Activated CD4-positive, alpha-beta T cell treated with anti-CD3 and anti-CD28 coated beads, Interleukin-2, amount 10 ng/mL, durations not matched to agents 7 days and 5 days (primary cell): Measurements from ENCODE around the gene ZFAND5. TPM values are rescaled to one million over a fixed set of nuclear protein-coding genes. Genes with fewer than 3 reads are reported as not detected.

Experiments used
- CTCF ChIA-PET: fragments of 350-600 bp; sonication (Branson Sonifier 250); formaldehyde crosslinking; loops from one replicate; lab custom pipeline; 2021; ENCODE audit warnings: antibody characterized with exemption; lab: Charles Lee
- POLR2A ChIA-PET: fragments of 350-600 bp; sonication (Branson Sonifier 250); formaldehyde crosslinking; loops from one replicate; lab custom pipeline; 2021; ENCODE audit warnings: antibody characterized with exemption; lab: Charles Lee
- DNase-seq: peaks from one replicate; pipeline ENCODE4 v3.0.0-alpha.2; 2020
- H3K27ac Mint-ChIP-seq: one replicate; pipeline ENCODE4 v1.8.0; 2021; ENCODE audit warnings: mild to moderate bottlenecking, moderate library complexity, mixed read lengths
- H3K27me3 Mint-ChIP-seq: one replicate; pipeline ENCODE4 v1.8.0; 2021; ENCODE audit warnings: mixed read lengths
- H3K36me3 Mint-ChIP-seq: one replicate; pipeline ENCODE4 v1.8.0; 2021; ENCODE audit warnings: low read depth, mixed read lengths
- H3K4me1 Mint-ChIP-seq: one replicate; pipeline ENCODE4 v1.8.0; 2021; ENCODE audit warnings: mixed read lengths
- H3K4me3 Mint-ChIP-seq: one replicate; pipeline ENCODE4 v1.8.0; 2021; ENCODE audit warnings: mild to moderate bottlenecking, moderate library complexity, mixed read lengths
- H3K9me3 Mint-ChIP-seq: one replicate; pipeline ENCODE4 v1.8.0; 2021; ENCODE audit warnings: mixed read lengths
- total RNA-seq, 2 experiments: library from RNA; stranded (reverse); gene quantifications; one replicate each; pipeline ENCODE4 v1.2.3, GENCODE V29; 2021

Gene ZFAND5
- total RNA-seq, 2 experiments from 2014 or later, result 59.8 to 80.2 TPM

DNA sequence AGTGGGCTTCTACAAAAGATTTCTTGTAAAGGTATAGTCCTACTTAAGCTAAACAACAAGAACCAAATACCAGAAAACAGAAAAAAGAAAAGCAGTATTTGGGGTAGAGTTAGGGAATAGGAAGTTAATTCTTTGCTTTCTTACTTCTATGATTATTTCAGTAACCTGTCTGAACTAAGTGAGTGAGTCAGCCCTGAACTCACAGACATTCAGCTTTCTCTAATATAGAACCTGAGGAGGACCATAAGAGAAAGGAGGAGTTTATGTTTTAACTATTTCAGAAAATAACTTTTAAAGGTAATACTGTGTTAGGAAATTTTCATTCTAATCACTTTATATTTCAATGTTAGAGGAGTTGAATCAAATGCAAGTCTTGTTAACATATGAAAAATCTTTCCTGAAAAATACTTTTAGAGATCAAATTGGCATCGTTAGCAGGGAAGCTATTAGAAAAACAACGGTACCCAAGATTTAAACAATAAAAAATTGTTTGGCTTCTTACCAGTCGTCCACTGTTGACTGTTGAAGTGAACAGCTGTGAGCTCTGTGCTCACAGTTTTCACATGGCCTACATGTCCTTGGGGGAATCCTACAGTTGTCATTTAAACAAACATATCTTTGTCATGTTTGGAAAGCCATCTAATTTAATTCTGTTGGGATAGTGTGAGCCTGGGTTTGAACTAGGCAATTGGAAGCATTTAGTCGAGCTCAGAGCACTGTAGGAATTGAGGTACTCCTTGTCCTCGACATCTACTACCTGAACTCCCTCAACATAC lies 19.9 kb upstream of the ZFAND5 start:
- Mint-ChIP-seq H3K27ac (no peak overlapping the region), H3K27me3 (peaks cover 4% of the 10 kb centered on the region), H3K9me3 (peaks cover 2% of the 10 kb centered on the region), H3K4me3 (no peak overlapping the region), H3K4me1 (peaks cover 23% of the 10 kb centered on the region), H3K36me3 (no peaks in the 10 kb centered on the region)
- CTCF ChIA-PET, result interaction anchor here (0.6 to 2.1 kb wide), 3 partner anchors 19 to 750 kb away, joined by 3 to 4 read pairs (median 3); partner anchors contain the start of gene ZFAND5
- no peak for DNase-seq
- POLR2A ChIA-PET, result no interaction called here

- peaks cover 20% of the 10 kb centered on the region for H3K4me1 Mint-ChIP-seq
- peak overlapping the region; percentile 5 for H3K27ac Mint-ChIP-seq
- H3K4me3 Mint-ChIP-seq, result no peak overlapping the region
- no peaks in the 10 kb centered on the region for H3K36me3 Mint-ChIP-seq
- ChIA-PET CTCF (interaction anchor here (0.6 to 2.1 kb wide), 4 partner anchors 13 to 751 kb away, joined by 3 to 4 read pairs (median 3); partner anchors contain the start of gene ZFAND5), POLR2A (no interaction called here)
- H3K27me3 Mint-ChIP-seq, result peaks cover 4% of the 10 kb centered on the region
- H3K9me3 Mint-ChIP-seq, result no peaks in the 10 kb centered on the region
- DNase-seq, result no peak
These were observed 19.1 kb upstream of the ZFAND5 start for GRCh38 chr9:72383978-72384709.

- H3K27ac Mint-ChIP-seq, result no peak overlapping the region
- ChIA-PET POLR2A (no interaction called here), CTCF (no interaction called here)
- H3K4me1 Mint-ChIP-seq, result peaks cover 9% of the 10 kb centered on the region
- no peak for DNase-seq
- H3K27me3 Mint-ChIP-seq, result peaks cover 6% of the 10 kb centered on the region
- H3K36me3 Mint-ChIP-seq, result no peaks in the 10 kb centered on the region
- no peak overlapping the region for H3K4me3 Mint-ChIP-seq
- H3K9me3 Mint-ChIP-seq, result no peaks in the 10 kb centered on the region
These were observed 17.4 kb upstream of the ZFAND5 start for GRCh38 chr9:72382405-72382804.

DNA sequence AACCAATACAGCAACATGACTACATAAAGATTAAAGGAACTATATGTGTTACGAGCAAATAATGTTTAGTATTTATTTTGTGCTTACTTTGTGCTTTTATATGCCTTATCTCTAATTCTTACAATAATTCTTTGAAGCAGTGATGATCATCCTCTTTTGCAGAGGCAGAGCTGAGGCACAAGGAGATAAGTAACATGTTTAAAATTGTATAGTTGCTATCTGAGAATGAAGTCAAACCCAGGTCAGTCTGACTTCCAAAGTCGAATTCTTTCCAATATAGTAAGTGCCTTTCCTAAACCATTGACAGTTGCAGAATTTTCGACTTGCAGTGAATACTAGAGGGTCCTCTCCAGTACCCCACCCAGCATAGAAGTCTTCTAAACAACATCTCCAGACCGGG lies 12.0 kb upstream of the ZFAND5 start:
- Mint-ChIP-seq H3K27me3 (peaks cover 6% of the 10 kb centered on the region), H3K36me3 (no peaks in the 10 kb centered on the region), H3K4me3 (no peak overlapping the region), H3K4me1 (no peaks in the 10 kb centered on the region), H3K27ac (no peak overlapping the region), H3K9me3 (no peaks in the 10 kb centered on the region)
- CTCF ChIA-PET, result interaction anchor here (1.7 kb wide), 1 partner anchor 66 kb away, joined by 3 read pairs; no protein-coding TSS in a partner anchor
- POLR2A ChIA-PET, result no interaction called here
- DNase-seq, result no peak

- H3K27ac Mint-ChIP-seq, result no peak overlapping the region
- ChIA-PET CTCF (interaction anchor here (0.6 to 1.8 kb wide), 4 partner anchors 9 to 19 kb away, joined by 3 to 5 read pairs (median 4); no protein-coding TSS in a partner anchor), POLR2A (no interaction called here)
- H3K9me3 Mint-ChIP-seq, result no peaks in the 10 kb centered on the region
- no peak overlapping the region for H3K4me3 Mint-ChIP-seq
- H3K27me3 Mint-ChIP-seq, result no peaks in the 10 kb centered on the region
- H3K36me3 Mint-ChIP-seq, result no peaks in the 10 kb centered on the region
- no peak for DNase-seq
- no peaks in the 10 kb centered on the region for H3K4me1 Mint-ChIP-seq
These were observed 6.1 kb upstream of the ZFAND5 start for GRCh38 chr9:72371151-72371550.

DNA sequence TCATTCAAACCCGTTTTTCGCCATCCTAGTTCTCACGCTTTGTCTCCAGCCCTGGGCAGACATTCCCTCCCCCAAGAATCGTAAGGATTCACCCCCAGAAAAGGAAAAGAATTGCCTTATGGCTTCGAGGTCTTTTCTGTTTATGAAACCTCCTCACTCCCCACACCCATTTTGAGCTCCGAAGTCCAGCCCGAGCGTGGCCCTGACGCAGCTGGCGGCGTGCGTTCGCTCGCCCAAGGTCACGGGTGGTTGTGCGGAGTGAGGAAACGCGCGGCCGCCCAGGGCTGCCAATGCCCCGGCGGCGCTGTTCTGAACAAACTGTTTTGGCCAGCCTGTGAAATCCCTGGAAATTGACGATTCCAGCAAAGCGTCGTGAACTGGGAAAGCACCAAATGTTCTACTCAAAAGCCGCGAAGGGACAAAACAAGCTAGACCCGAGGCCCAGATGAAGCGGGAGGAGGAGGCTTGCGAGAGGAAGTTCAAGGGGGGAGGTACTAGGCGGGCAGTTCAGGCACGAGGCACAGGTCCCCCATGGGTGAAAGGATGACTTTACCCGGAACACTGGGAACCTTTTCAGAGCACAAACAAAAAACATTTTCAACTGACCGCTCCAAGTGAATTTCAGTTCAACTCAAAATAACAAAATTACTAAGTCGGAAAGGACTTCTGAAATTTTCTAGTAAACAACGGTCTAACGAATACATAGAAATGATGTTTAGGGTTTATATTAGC lies 683 bp upstream of the ZFAND5 start:
- DNase-seq, result peak; percentile 58
- Mint-ChIP-seq H3K27ac (peak overlapping the region; percentile 96), H3K36me3 (peaks cover 9% of the 10 kb centered on the region), H3K9me3 (no peaks in the 10 kb centered on the region), H3K27me3 (no peaks in the 10 kb centered on the region), H3K4me3 (peak overlapping the region; percentile 94), H3K4me1 (peaks cover 33% of the 10 kb centered on the region)
- ChIA-PET CTCF (interaction anchor here (0.7 to 1.6 kb wide), 5 partner anchors 19 to 470 kb away, joined by 3 to 4 read pairs (median 3); no protein-coding TSS in a partner anchor), POLR2A (interaction anchor here (1.1 kb wide), 1 partner anchor 224 kb away, joined by 3 read pairs; no protein-coding TSS in a partner anchor)

DNA sequence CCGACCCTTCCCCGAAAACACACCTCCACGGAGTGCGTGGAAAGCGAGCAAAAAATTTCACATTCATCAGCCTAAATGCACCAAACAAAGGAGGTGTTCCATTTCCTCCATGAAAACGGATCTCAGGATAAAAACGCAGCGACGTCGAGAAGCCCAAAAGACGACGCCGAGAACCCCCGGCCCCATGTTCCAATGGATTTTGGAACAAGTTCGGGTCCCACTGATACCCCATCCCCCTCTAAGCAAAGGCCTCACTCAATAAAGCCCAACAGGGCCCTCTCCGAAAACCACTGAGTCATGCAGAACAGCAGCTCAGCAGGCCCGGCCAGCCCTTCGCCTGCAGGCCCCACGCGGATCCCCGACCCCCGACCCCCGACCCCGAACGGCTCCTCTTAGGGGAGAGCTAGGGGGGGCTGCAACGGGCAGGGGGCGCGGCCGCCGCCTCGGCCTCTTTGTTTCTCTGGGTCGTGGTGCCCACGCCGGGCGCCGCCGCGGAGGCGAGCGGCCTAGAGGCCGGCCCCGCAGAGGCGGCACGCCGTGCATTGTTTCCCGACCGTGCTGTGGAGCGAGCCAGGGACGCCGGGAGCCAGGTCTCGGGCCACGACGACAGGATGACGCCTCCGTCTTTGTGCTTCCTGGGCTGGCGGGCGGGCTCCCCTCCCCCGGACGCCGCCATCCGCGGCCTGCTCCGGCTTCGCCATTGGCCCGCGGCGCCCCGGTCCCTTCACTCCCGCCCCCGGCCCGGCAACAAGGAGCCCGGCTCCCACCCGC lies 915 bp downstream of the ZFAND5 start:
- CTCF ChIA-PET, result no interaction called here

DNA sequence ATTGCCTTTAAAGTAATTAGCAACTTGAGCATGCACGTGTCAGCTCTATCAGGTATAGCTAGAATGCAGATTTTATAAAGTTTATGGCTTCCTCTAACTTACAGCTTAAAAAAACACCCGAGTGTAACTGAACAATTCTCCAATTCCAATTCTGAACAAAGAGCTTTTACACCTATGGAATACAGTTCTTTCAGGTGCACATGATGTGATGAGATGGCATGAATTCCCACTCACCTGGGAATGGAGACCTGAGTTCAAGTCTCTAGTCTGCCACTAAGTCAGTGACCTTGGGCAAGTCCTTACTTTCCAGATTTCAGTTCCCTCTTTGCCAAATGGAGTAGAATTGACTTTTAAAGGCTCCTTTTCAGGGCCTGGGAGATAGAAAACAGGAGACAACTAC lies 1.8 kb downstream of the ZFAND5 start:
- POLR2A ChIA-PET, result interaction anchor here (0.8 to 1.4 kb wide), 2 partner anchors 80 to 146 kb away, joined by 3 to 5 read pairs; no protein-coding TSS in a partner anchor
- H3K27ac Mint-ChIP-seq, result peak overlapping the region; percentile 96
- no peaks in the 10 kb centered on the region for H3K9me3 Mint-ChIP-seq
- H3K4me3 Mint-ChIP-seq, result peak overlapping the region; percentile 94
- H3K4me1 Mint-ChIP-seq, result peaks cover 57% of the 10 kb centered on the region
- CTCF ChIA-PET, result interaction anchor here (0.6 to 1.6 kb wide), 4 partner anchors 8 to 214 kb away, joined by 3 to 5 read pairs (median 4); no protein-coding TSS in a partner anchor
- no peaks in the 10 kb centered on the region for H3K27me3 Mint-ChIP-seq
- DNase-seq, result no peak
- peaks cover 32% of the 10 kb centered on the region for H3K36me3 Mint-ChIP-seq

More for the DNA sequence above, 915 bp downstream of the ZFAND5 start:
- Mint-ChIP-seq H3K9me3 (no peaks in the 10 kb centered on the region), H3K4me3 (peak overlapping the region; percentile 94), H3K36me3 (peaks cover 24% of the 10 kb centered on the region), H3K27me3 (no peaks in the 10 kb centered on the region), H3K27ac (peak overlapping the region; percentile 96), H3K4me1 (peaks cover 48% of the 10 kb centered on the region)
- peak; percentile 74 for DNase-seq
- POLR2A ChIA-PET, result no interaction called here

DNA sequence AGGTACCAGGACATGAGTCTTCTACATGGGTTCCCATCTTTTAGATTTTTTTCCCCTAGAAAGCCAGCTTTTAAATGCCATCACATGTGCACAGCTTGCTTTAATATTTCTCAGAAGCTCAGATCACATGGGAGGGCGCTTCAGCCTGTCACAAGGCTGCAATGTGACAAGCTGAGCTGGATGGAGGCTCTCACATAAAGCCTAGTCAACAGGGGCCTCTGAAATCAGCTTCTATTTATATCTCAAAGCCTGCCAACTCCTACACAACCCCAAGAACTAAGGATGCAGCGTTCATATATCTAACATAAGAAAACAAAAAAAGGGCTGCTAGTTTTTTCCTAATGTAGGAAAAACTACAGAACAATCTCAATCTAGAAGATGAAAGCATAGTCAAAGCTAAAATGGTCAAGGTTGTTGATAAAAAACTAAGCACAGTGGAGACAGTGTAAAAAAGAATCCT lies 2.3 kb downstream of the ZFAND5 start:
- Mint-ChIP-seq H3K4me1 (peaks cover 60% of the 10 kb centered on the region), H3K4me3 (peak overlapping the region; percentile 94), H3K27ac (peak overlapping the region; percentile 96), H3K9me3 (no peaks in the 10 kb centered on the region), H3K27me3 (no peaks in the 10 kb centered on the region), H3K36me3 (peaks cover 37% of the 10 kb centered on the region)
- peak; percentile 65 for DNase-seq
- ChIA-PET POLR2A (interaction anchor here (0.8 to 1.4 kb wide), 2 partner anchors 80 to 146 kb away, joined by 3 to 5 read pairs; no protein-coding TSS in a partner anchor), CTCF (interaction anchor here (0.6 to 1.6 kb wide), 6 partner anchors 9 to 235 kb away, joined by 3 to 5 read pairs (median 4); no protein-coding TSS in a partner anchor)

DNA sequence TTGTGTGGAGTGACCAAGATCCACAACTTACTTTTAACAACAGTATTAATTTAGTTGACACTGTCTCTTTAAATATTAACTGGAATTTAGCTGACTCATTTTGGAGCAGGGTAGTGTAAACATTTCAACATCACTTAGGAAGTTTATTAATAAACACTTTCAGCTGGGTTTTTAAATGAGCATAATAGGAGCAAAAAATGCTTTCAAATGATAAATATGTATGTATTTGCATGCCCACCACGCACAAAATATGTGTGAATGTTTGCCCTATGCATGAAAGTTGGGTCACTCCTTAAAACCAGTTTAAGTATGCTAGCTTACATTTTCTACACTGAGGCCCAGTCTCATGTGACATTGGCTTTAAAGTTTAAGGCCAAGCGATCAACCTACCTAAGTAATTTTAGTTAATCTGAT lies 2.9 kb downstream of the ZFAND5 start:
- ChIA-PET POLR2A (interaction anchor here (0.8 to 1.4 kb wide), 2 partner anchors 81 to 147 kb away, joined by 3 to 5 read pairs; no protein-coding TSS in a partner anchor), CTCF (interaction anchor here (0.8 to 1.6 kb wide), 4 partner anchors 9 to 236 kb away, joined by 3 to 5 read pairs (median 4); no protein-coding TSS in a partner anchor)
- no peak for DNase-seq
- Mint-ChIP-seq H3K27ac (peak overlapping the region; percentile 96), H3K9me3 (no peaks in the 10 kb centered on the region), H3K4me3 (peak overlapping the region; percentile 94), H3K36me3 (peaks cover 43% of the 10 kb centered on the region), H3K4me1 (peaks cover 66% of the 10 kb centered on the region), H3K27me3 (no peaks in the 10 kb centered on the region)

DNA sequence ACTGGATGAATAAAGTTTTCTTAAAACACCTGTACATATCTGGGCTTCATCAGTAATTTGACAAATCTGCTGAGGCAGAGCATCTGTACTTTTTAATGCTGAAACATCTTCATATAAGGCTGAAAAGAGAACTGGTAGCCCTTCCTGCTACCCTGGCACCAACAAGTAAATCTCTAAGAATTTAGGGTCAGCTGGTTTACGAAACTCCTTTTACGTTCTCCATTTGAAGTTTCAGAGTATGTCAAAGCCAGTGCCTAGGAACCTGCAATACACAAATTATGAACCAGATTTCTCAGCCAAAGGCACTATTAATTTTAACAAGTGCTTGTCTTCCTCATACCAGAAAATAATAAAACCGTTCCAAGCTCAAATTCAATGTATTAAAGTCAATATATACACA lies 3.8 kb downstream of the ZFAND5 start:
- ChIA-PET POLR2A (no interaction called here), CTCF (no interaction called here)
- peaks cover 52% of the 10 kb centered on the region for H3K36me3 Mint-ChIP-seq
- no peaks in the 10 kb centered on the region for H3K27me3 Mint-ChIP-seq
- no peaks in the 10 kb centered on the region for H3K9me3 Mint-ChIP-seq
- no peak overlapping the region for H3K4me3 Mint-ChIP-seq
- peaks cover 75% of the 10 kb centered on the region for H3K4me1 Mint-ChIP-seq
- no peak for DNase-seq
- H3K27ac Mint-ChIP-seq, result no peak overlapping the region
